ENCODE results near the gene GLT1D1.

DNA sequence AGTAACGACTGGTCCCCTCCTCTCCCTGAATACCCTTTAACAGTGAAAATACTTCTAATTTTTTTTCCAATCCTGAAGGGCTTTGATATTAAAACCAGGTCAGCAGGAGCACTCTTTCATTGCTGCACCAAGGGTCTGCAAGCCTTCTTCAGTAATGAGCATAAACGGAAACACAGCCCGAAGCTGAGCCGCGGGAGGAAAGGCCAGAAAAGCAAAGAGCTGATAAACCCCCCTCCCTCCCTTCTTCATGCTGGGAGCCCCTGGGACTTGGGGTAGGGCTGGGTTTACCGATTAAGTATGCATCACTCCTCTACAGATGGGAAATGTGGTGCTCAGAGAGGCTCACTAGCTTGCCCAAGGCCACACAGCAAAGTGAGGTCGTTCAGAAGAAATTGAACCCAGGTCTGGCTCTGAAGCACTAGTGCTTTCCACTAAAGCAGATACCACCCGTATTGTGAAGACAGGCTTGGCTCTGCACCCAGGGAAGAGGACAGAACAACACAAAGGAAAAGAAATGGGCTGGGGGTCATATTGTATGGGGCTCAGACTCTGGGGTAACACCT lies 128.8 kb downstream of the GLT1D1 start:
- TF ChIP-seq POLR2A (IDR thresholded peaks at IDR 0.05; ENCODE audit: low read depth, low read length) = no peak
- TF ChIP-seq TAF1 (IDR thresholded peaks at IDR 0.05; ENCODE audit: low read depth, low read length) = no peak
- no peak for TF ChIP-seq POLR2AphosphoS5 (IDR thresholded peaks at IDR 0.05; ENCODE audit: low read depth, low read length)
- no peak for TF ChIP-seq SPI1 (IDR thresholded peaks at IDR 0.05; ENCODE audit: low read depth, low read length)

Measured in GM12891 (cell line).